ENCODE results near the gene TBC1D22A. TPM values are rescaled to one million over a fixed set of nuclear protein-coding genes. Genes with fewer than 3 reads are reported as not detected.

Gene TBC1D22A
- total RNA-seq, 2 donors from 2014 or later = 21.0 to 27.9 TPM

GRCh38 chr22:46812788-46813187 is 50.3 kb downstream of the TBC1D22A start:
- Histone ChIP-seq H3K27me3 (ENCODE audit: control insufficient read depth, insufficient read depth, low read length, poor library complexity, severe bottlenecking) (no peaks in the 10 kb centered on the region), H3K4me1 (ENCODE audit: control insufficient read depth, insufficient read depth, low read length) (no peaks in the 10 kb centered on the region), H3K9ac (ENCODE audit: extremely low read depth, low read length, poor library complexity, severe bottlenecking) (no peak overlapping the region), H3K36me3 (ENCODE audit: control insufficient read depth, insufficient read depth, low read length) (peaks cover 19% of the 10 kb centered on the region), H3K4me3 (ENCODE audit: low read length) (no peak overlapping the region), H3K27ac (ENCODE audit: low read depth, low read length) (peak overlapping the region; percentile 57), H3K9me3 (ENCODE audit: control insufficient read depth, low read length) (no peaks in the 10 kb centered on the region)
- 83 to 95% methylated on average over 13 of the region's 13 CpGs for WGBS, 2 experiments (ENCODE audit: insufficient coverage in 1 of 2, insufficient read length in 1 of 2)
- H3K27ac Mint-ChIP-seq = no peak overlapping the region
- H3K36me3 Mint-ChIP-seq (ENCODE audit: low read depth) = peaks cover 28% of the 10 kb centered on the region
- DNase-seq = peak; percentile 19
- no peaks in the 10 kb centered on the region for H3K9me3 Mint-ChIP-seq
- H3K4me3 Mint-ChIP-seq = no peak overlapping the region
- no peak for TF ChIP-seq CTCF (conservative IDR thresholded peaks at IDR 0.05)
- H3K4me1 Mint-ChIP-seq = peaks cover 9% of the 10 kb centered on the region
- H3K27me3 Mint-ChIP-seq (ENCODE audit: insufficient read depth) = no peaks in the 10 kb centered on the region

- Mint-ChIP-seq H3K36me3 (ENCODE audit: low read depth) (peaks cover 23% of the 10 kb centered on the region), H3K4me1 (peaks cover 9% of the 10 kb centered on the region), H3K27ac (peak overlapping the region; percentile 35), H3K9me3 (no peaks in the 10 kb centered on the region), H3K27me3 (ENCODE audit: insufficient read depth) (no peaks in the 10 kb centered on the region), H3K4me3 (no peak overlapping the region)
- TF ChIP-seq CTCF (conservative IDR thresholded peaks at IDR 0.05) = no peak
- 88 to 94% methylated on average over 2 to 7 of the region's 9 CpGs for WGBS, 2 experiments (ENCODE audit: insufficient coverage in 1 of 2, insufficient read length in 1 of 2)
- Histone ChIP-seq H3K9ac (ENCODE audit: extremely low read depth, low read length, poor library complexity, severe bottlenecking) (no peak overlapping the region), H3K4me3 (ENCODE audit: low read length) (no peak overlapping the region), H3K36me3 (ENCODE audit: control insufficient read depth, insufficient read depth, low read length) (peaks cover 17% of the 10 kb centered on the region), H3K9me3 (ENCODE audit: control insufficient read depth, low read length) (no peaks in the 10 kb centered on the region), H3K27me3 (ENCODE audit: control insufficient read depth, insufficient read depth, low read length, poor library complexity, severe bottlenecking) (no peaks in the 10 kb centered on the region), H3K4me1 (ENCODE audit: control insufficient read depth, insufficient read depth, low read length) (no peaks in the 10 kb centered on the region), H3K27ac (ENCODE audit: low read depth, low read length) (no peak overlapping the region)
- DNase-seq = no peak
Measured at GRCh38 chr22:46813816-46814597, 51.6 kb downstream of the TBC1D22A start.

GRCh38 chr22:46815132-46815531 is 52.7 kb downstream of the TBC1D22A start:
- Histone ChIP-seq H3K4me1 (ENCODE audit: control insufficient read depth, insufficient read depth, low read length) (no peaks in the 10 kb centered on the region), H3K9ac (ENCODE audit: extremely low read depth, low read length, poor library complexity, severe bottlenecking) (no peak overlapping the region), H3K36me3 (ENCODE audit: control insufficient read depth, insufficient read depth, low read length) (peaks cover 7% of the 10 kb centered on the region), H3K9me3 (ENCODE audit: control insufficient read depth, low read length) (no peaks in the 10 kb centered on the region), H3K27me3 (ENCODE audit: control insufficient read depth, insufficient read depth, low read length, poor library complexity, severe bottlenecking) (no peaks in the 10 kb centered on the region), H3K4me3 (ENCODE audit: low read length) (no peak overlapping the region), H3K27ac (ENCODE audit: low read depth, low read length) (no peak overlapping the region)
- 94 to 95% methylated on average over 12 of the region's 12 CpGs for WGBS, 2 experiments (ENCODE audit: insufficient coverage in 1 of 2, insufficient read length in 1 of 2)
- no peaks in the 10 kb centered on the region for H3K9me3 Mint-ChIP-seq
- H3K27me3 Mint-ChIP-seq (ENCODE audit: insufficient read depth) = no peaks in the 10 kb centered on the region
- peaks cover 20% of the 10 kb centered on the region for H3K36me3 Mint-ChIP-seq (ENCODE audit: low read depth)
- DNase-seq = no peak
- H3K27ac Mint-ChIP-seq = peak overlapping the region; percentile 27
- no peak overlapping the region for H3K4me3 Mint-ChIP-seq
- peaks cover 9% of the 10 kb centered on the region for H3K4me1 Mint-ChIP-seq
- TF ChIP-seq CTCF (conservative IDR thresholded peaks at IDR 0.05) = no peak

All from endodermal cell (in vitro differentiated cells).